Type B pancreatic cell (in vitro differentiated cells): Measurements from ENCODE around the gene MPP2. TPM values are rescaled to one million over a fixed set of nuclear protein-coding genes. Genes with fewer than 3 reads are reported as not detected.
"Not testable (repeated sequence)": the region's sequence is repeated elsewhere in the genome, so short reads cannot be mapped to it uniquely, and the experiment has no call there.

Experiments used
- DNase-seq: peaks from one replicate; pipeline ENCODE4 v3.0.0; 2021; ENCODE audit warnings: mixed read lengths; ENCODE audit not compliant: unreplicated experiment; ENCODE audit errors: extremely low spot score
- H3K27ac Mint-ChIP-seq: 2 replicates; pipeline ENCODE4 v1.8.0; 2021; ENCODE audit warnings: mild to moderate bottlenecking, mixed read lengths
- H3K27me3 Mint-ChIP-seq: 2 replicates; pipeline ENCODE4 v1.8.0; 2021; ENCODE audit warnings: mixed read lengths
- H3K36me3 Mint-ChIP-seq: 2 replicates; pipeline ENCODE4 v1.8.0; 2021; ENCODE audit warnings: mixed read lengths
- H3K4me1 Mint-ChIP-seq: one replicate; pipeline ENCODE4 v1.8.0; 2021; ENCODE audit warnings: mixed read lengths; ENCODE audit not compliant: unreplicated experiment
- H3K4me3 Mint-ChIP-seq: 2 replicates; pipeline ENCODE4 v1.8.0; 2021; ENCODE audit warnings: mild to moderate bottlenecking, mixed read lengths
- H3K9me3 Mint-ChIP-seq: 2 replicates; pipeline ENCODE4 v1.8.0; 2021; ENCODE audit warnings: mixed read lengths
- total RNA-seq: library from RNA; stranded (reverse); gene quantifications from 2 replicates; pipeline ENCODE4 v1.2.1, GENCODE V29; 2021; ENCODE audit warnings: low replicate concordance
- TF ChIP-seq, protein P1 (sequence below): fragments of 200-600 bp; sonication (generic); conservative IDR thresholded peaks from 2 replicates; pipeline ENCODE4 v1.5.0; 2021; ENCODE audit warnings: antibody characterized with exemption, mild to moderate bottlenecking

The MPP2 gene
- total RNA-seq, 1 donor from 2014 or later, result 18.5 TPM

GRCh38 chr17:43928609-43929008 lies 21.3 kb upstream of the MPP2 start:
- no peak overlapping the region for H3K4me3 Mint-ChIP-seq
- H3K27me3 Mint-ChIP-seq, result peaks cover 36% of the 10 kb centered on the region
- DNase-seq, result no peak
- H3K36me3 Mint-ChIP-seq, result no peaks in the 10 kb centered on the region
- TF ChIP-seq, protein P1, sequence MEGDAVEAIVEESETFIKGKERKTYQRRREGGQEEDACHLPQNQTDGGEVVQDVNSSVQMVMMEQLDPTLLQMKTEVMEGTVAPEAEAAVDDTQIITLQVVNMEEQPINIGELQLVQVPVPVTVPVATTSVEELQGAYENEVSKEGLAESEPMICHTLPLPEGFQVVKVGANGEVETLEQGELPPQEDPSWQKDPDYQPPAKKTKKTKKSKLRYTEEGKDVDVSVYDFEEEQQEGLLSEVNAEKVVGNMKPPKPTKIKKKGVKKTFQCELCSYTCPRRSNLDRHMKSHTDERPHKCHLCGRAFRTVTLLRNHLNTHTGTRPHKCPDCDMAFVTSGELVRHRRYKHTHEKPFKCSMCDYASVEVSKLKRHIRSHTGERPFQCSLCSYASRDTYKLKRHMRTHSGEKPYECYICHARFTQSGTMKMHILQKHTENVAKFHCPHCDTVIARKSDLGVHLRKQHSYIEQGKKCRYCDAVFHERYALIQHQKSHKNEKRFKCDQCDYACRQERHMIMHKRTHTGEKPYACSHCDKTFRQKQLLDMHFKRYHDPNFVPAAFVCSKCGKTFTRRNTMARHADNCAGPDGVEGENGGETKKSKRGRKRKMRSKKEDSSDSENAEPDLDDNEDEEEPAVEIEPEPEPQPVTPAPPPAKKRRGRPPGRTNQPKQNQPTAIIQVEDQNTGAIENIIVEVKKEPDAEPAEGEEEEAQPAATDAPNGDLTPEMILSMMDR, result no peak
- H3K9me3 Mint-ChIP-seq, result no peaks in the 10 kb centered on the region
- H3K4me1 Mint-ChIP-seq, result peaks cover 13% of the 10 kb centered on the region
- H3K27ac Mint-ChIP-seq, result no peak overlapping the region

GRCh38 chr17:43927929-43928328 lies 20.6 kb upstream of the MPP2 start:
- DNase-seq, H3K9me3 Mint-ChIP-seq, H3K27ac Mint-ChIP-seq, H3K36me3 Mint-ChIP-seq: not testable (repeated sequence)
- Mint-ChIP-seq H3K27me3 (peaks cover 43% of the 10 kb centered on the region), H3K4me3 (peak overlapping the region; percentile 55), H3K4me1 (peaks cover 13% of the 10 kb centered on the region)

- Mint-ChIP-seq H3K27ac (no peak overlapping the region), H3K36me3 (no peaks in the 10 kb centered on the region), H3K4me3 (peak overlapping the region; percentile 81), H3K27me3 (peaks cover 47% of the 10 kb centered on the region), H3K4me1 (peaks cover 13% of the 10 kb centered on the region), H3K9me3 (no peaks in the 10 kb centered on the region)
- TF ChIP-seq, protein P1, result no peak
- no peak for DNase-seq
These were observed 19.9 kb upstream of the MPP2 start for GRCh38 chr17:43927060-43927864.

DNA sequence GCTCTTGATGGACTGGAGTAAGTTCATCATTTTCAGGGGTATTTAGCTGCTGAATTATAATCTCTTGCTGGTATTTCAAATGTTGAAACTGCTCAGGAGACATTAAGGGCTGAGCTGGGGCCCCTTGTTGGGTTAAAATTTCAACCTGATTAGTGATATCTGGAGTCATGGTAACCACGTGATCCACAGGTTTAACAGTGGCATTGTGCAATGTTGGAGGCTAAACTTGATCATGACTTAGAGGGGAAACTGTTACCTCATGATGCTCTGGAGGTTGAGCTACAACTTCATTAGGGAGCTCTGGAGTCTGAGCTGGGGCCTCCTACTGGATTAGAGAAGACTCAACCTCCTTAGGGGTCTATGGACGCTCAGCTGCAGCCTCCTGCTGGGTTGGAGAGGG lies 17.2 kb upstream of the MPP2 start:
- Mint-ChIP-seq H3K36me3 (no peaks in the 10 kb centered on the region), H3K4me1 (peaks cover 13% of the 10 kb centered on the region), H3K27ac (no peak overlapping the region), H3K4me3 (no peak overlapping the region), H3K9me3 (no peaks in the 10 kb centered on the region), H3K27me3 (peaks cover 43% of the 10 kb centered on the region)
- TF ChIP-seq, protein P1, result no peak
- DNase-seq, result no peak

- Mint-ChIP-seq H3K36me3 (no peaks in the 10 kb centered on the region), H3K4me1 (no peaks in the 10 kb centered on the region), H3K27ac (no peak overlapping the region), H3K9me3 (no peaks in the 10 kb centered on the region), H3K27me3 (peaks cover 43% of the 10 kb centered on the region), H3K4me3 (no peak overlapping the region)
- no peak for DNase-seq
- TF ChIP-seq, protein P1, result no peak
These were observed 13.3 kb upstream of the MPP2 start for GRCh38 chr17:43920500-43921095.

GRCh38 chr17:43918026-43918389 lies 10.7 kb upstream of the MPP2 start:
- TF ChIP-seq, protein P1, result no peak
- H3K4me1 Mint-ChIP-seq, result no peaks in the 10 kb centered on the region
- DNase-seq, result no peak
- no peaks in the 10 kb centered on the region for H3K9me3 Mint-ChIP-seq
- no peak overlapping the region for H3K27ac Mint-ChIP-seq
- peaks cover 38% of the 10 kb centered on the region for H3K27me3 Mint-ChIP-seq
- H3K36me3 Mint-ChIP-seq, result no peaks in the 10 kb centered on the region
- no peak overlapping the region for H3K4me3 Mint-ChIP-seq
